Ovary (tissue), 9 donors: ENCODE data around the gene SEMA3G. TPM values are rescaled to one million over a fixed set of nuclear protein-coding genes. Genes with fewer than 3 reads are reported as not detected.

Source experiments
- DNase-seq, 5 donors: peaks; one replicate each; pipeline ENCODE4 v3.0.0-alpha.2; 2019 to 2020
- H3K27ac ChIP-seq, 2 donors: fragments of 200-600 bp; one replicate each; pipeline versions ENCODE4 v1.5.1 to v1.8.0; 2019 to 2022
- H3K27me3 ChIP-seq: fragments of 200-600 bp; one replicate; pipeline ENCODE4 v1.8.0; 2022
- H3K36me3 ChIP-seq: fragments of 200-600 bp; sonication (generic); one replicate; pipeline ENCODE4 v1.5.1; 2019
- H3K4me1 ChIP-seq: one replicate; pipeline ENCODE4 v1.8.1; 2013; ENCODE audit warnings: mild to moderate bottlenecking, moderate library complexity; ENCODE audit not compliant: insufficient read depth
- H3K4me3 ChIP-seq: fragments of 200-600 bp; sonication (generic); one replicate; pipeline ENCODE4 v1.5.1; 2017
- H3K9me3 ChIP-seq, 2 donors: fragments of 200-600 bp in 1 of 2; sonication (generic) in 1 of 2; one replicate each; pipeline versions ENCODE4 v1.5.1 to v1.8.1; 2013 to 2019; ENCODE audit warnings: mild to moderate bottlenecking in 1 of 2, moderate library complexity in 1 of 2
- CTCF ChIP-seq, 3 donors: fragments of 450-650 bp in 2 of 3; fragments of 200-600 bp in 1 of 3; IDR thresholded peaks; one replicate each; pipeline versions ENCODE4 v1.5.1 to v1.8.0; 2016 to 2022; ENCODE audit warnings: antibody characterized with exemption in 3 of 3, mild to moderate bottlenecking in 1 of 3
- EP300 ChIP-seq: sonication (generic); formaldehyde crosslinking; IDR thresholded peaks from one replicate; pipeline ENCODE4 v1.6.1; 2017; ENCODE audit warnings: antibody characterized with exemption
- POLR2A ChIP-seq: fragments of 450-650 bp; IDR thresholded peaks from one replicate; pipeline ENCODE4 v1.6.1; 2017; ENCODE audit warnings: antibody characterized with exemption, mild to moderate bottlenecking, moderate library complexity
- WGBS, 3 donors: extraction: QIAGEN DNeasy Blood & Tissue Kit in 1 of 3; methylation state at CpG; one replicate each; pipeline versions ENCODE4 v1.1.5 to v1.1.7; 2013 to 2017; 5-methylcytosine and 5-hydroxymethylcytosine counted together
- intact Hi-C, 4 donors: fragments of 100-400 bp; cut with DNase I; formaldehyde crosslinking; loops; one replicate each; pipeline versions ENCODE4 v1.11.0 to v1.15.1; 2022 to 2023
- polyA plus RNA-seq, 2 donors: library from polyadenylated mRNA; stranded (reverse); fragments of 200-250 nt in 1 of 2; fragments of 350-450 nt in 1 of 2; fragmentation: Illumina TruSeq in 1 of 2; extraction: RNeasy Lipid Tissue Mini Kit (QIAGEN cat#74804) in 1 of 2; gene quantifications; one replicate each; pipeline ENCODE4 v1.2.3, GENCODE V29; 2013 to 2014
- total RNA-seq, 7 donors: library from RNA; depleted of rRNA in 2 of 7; stranded (reverse); fragments of >200 nt in 2 of 7; fragmentation: NEBNext Ultra II Directional in 3 of 7; extraction: Animal tissue kit (Norgen Biotek cat#: 25700) in 3 of 7; gene quantifications; one replicate each; pipeline versions ENCODE4 v1.1.0 to v1.2.4, GENCODE V29; 2016 to 2023
- donor health status: DM: no; HTN: no; CAD: no; lungs with moderate emphysema.
- donor health status: DM: no; HTN: no; CAD: no.
- donor health status: Bipolar disorder and iron deficiency.
- donor health status: DM: yes; HTN: yes; CAD: no.
- donor health status: DM: no; HTN: no; CAD: no.
- donor health status: DM: yes; HTN: yes; CAD: no.

SEMA3G gene
- total and polyA plus RNA-seq, 9 donors = 1.5 to 12.3 (median 4.6) TPM

GRCh38 chr3:52479877-52480575 is 35.1 kb upstream of the SEMA3G start:
- TF ChIP-seq POLR2A = no peak
- no peak for TF ChIP-seq EP300
- no peak for TF ChIP-seq CTCF (IDR thresholded peaks at IDR 0.05)
- Histone ChIP-seq H3K36me3 (no peaks in the 10 kb centered on the region), H3K4me1 (peaks cover 24% of the 10 kb centered on the region), H3K4me3 (no peak overlapping the region), H3K27me3 (no peaks in the 10 kb centered on the region), H3K27ac (peak overlapping the region in 1 of 2 donors; percentile 52), H3K9me3 (no peaks in the 10 kb centered on the region)
- DNase-seq = no peak
- whole genome bisulfite sequencing, 3 donors = 69 to 82% (median 80%) methylated on average over 15 to 16 of the region's 16 CpGs
- intact Hi-C loops = no loop called here

- Histone ChIP-seq H3K9me3 (no peaks in the 10 kb centered on the region), H3K36me3 (no peaks in the 10 kb centered on the region), H3K27ac (no peak overlapping the region), H3K4me3 (no peak overlapping the region), H3K4me1 (peaks cover 17% of the 10 kb centered on the region), H3K27me3 (no peaks in the 10 kb centered on the region)
- TF ChIP-seq POLR2A (no peak), CTCF (IDR thresholded peaks at IDR 0.05) (no peak), EP300 (no peak)
- 95 to 98% (median 96%) methylated on average over 7 of the region's 7 CpGs for WGBS, 3 donors
- DNase-seq = no peak
- intact Hi-C loops = no loop called here
Measured at GRCh38 chr3:52479037-52479876, 34.4 kb upstream of the SEMA3G start.

GRCh38 chr3:52477796-52478095 is 32.8 kb upstream of the SEMA3G start:
- Histone ChIP-seq H3K9me3 (no peaks in the 10 kb centered on the region), H3K27me3 (no peaks in the 10 kb centered on the region), H3K27ac (no peak overlapping the region), H3K4me3 (no peak overlapping the region), H3K36me3 (no peaks in the 10 kb centered on the region), H3K4me1 (peaks cover 13% of the 10 kb centered on the region)
- intact Hi-C loops = no loop called here
- WGBS, 3 donors = 96 to 98% (median 97%) methylated on average over 6 of the region's 6 CpGs
- DNase-seq = no peak
- no peak for TF ChIP-seq CTCF (IDR thresholded peaks at IDR 0.05)
- TF ChIP-seq EP300 = no peak
- TF ChIP-seq POLR2A = no peak

GRCh38 chr3:52477076-52477795 is 32.3 kb upstream of the SEMA3G start:
- Histone ChIP-seq H3K4me1 (peaks cover 13% of the 10 kb centered on the region), H3K27me3 (no peaks in the 10 kb centered on the region), H3K9me3 (no peaks in the 10 kb centered on the region), H3K4me3 (no peak overlapping the region), H3K36me3 (no peaks in the 10 kb centered on the region), H3K27ac (no peak overlapping the region)
- DNase-seq = no peak
- no peak for TF ChIP-seq EP300
- TF ChIP-seq CTCF (IDR thresholded peaks at IDR 0.05) = no peak
- no peak for TF ChIP-seq POLR2A
- intact Hi-C loops = no loop called here
- 92 to 93% (median 93%) methylated on average over 16 of the region's 16 CpGs for WGBS, 3 donors
